HUES48 (cell line): Measurements from ENCODE around the gene TSPOAP1.

Experiments used
- H3K27ac ChIP-seq: one replicate; pipeline ENCODE4 v1.7.0; 2013; ENCODE audit warnings: low read depth, low read length, inconsistent platforms
- H3K27me3 ChIP-seq: 2 replicates; pipeline ENCODE4 v1.6.1; 2013; ENCODE audit warnings: mild to moderate bottlenecking, low read length; ENCODE audit not compliant: control insufficient read depth, insufficient read depth
- H3K36me3 ChIP-seq: 2 replicates; pipeline ENCODE4 v1.6.1; 2013; ENCODE audit warnings: low read length; ENCODE audit not compliant: control insufficient read depth, insufficient read depth
- H3K4me1 ChIP-seq: 2 replicates; pipeline ENCODE4 v1.6.1; 2013; ENCODE audit warnings: mild to moderate bottlenecking, low read length; ENCODE audit not compliant: control insufficient read depth, insufficient read depth
- H3K4me3 ChIP-seq: 2 replicates; pipeline ENCODE4 v1.5.1; 2013; ENCODE audit warnings: mild to moderate bottlenecking, low read depth, low read length
- H3K9ac ChIP-seq: 2 replicates; pipeline ENCODE4 v1.6.1; 2013; ENCODE audit warnings: mild to moderate bottlenecking, low read depth, low read length, moderate library complexity
- H3K9me3 ChIP-seq: 2 replicates; pipeline ENCODE4 v1.6.1; 2013; ENCODE audit warnings: low read length; ENCODE audit not compliant: control insufficient read depth, insufficient read depth

Gene TSPOAP1

GRCh38 chr17:58268326-58268725 is 60.3 kb downstream of the TSPOAP1 start:
- no peaks in the 10 kb centered on the region for H3K9me3 ChIP-seq
- no peak overlapping the region for H3K27ac ChIP-seq
- H3K36me3 ChIP-seq = no peaks in the 10 kb centered on the region
- no peaks in the 10 kb centered on the region; the same call in 1 of the 2 replicates for H3K27me3 ChIP-seq
- no peak overlapping the region for H3K4me3 ChIP-seq
- no peak overlapping the region for H3K9ac ChIP-seq
- H3K4me1 ChIP-seq = no peaks in the 10 kb centered on the region

- H3K9ac ChIP-seq = no peak overlapping the region
- no peaks in the 10 kb centered on the region for H3K9me3 ChIP-seq
- no peaks in the 10 kb centered on the region for H3K36me3 ChIP-seq
- H3K27ac ChIP-seq = no peak overlapping the region
- no peak overlapping the region for H3K4me3 ChIP-seq
- no peaks in the 10 kb centered on the region; the same call in 1 of the 2 replicates for H3K27me3 ChIP-seq
- no peaks in the 10 kb centered on the region for H3K4me1 ChIP-seq
Observed at GRCh38 chr17:58267347-58268324, 61.0 kb downstream of the TSPOAP1 start.

- H3K9me3 ChIP-seq = no peaks in the 10 kb centered on the region
- H3K27me3 ChIP-seq = peaks cover under 1% of the 10 kb centered on the region; the same call in 1 of the 2 replicates
- H3K4me1 ChIP-seq = no peaks in the 10 kb centered on the region
- H3K4me3 ChIP-seq = no peak overlapping the region
- H3K9ac ChIP-seq = no peak overlapping the region
- H3K36me3 ChIP-seq = no peaks in the 10 kb centered on the region
- no peak overlapping the region for H3K27ac ChIP-seq
Observed at GRCh38 chr17:58265902-58266875, 62.4 kb downstream of the TSPOAP1 start.

GRCh38 chr17:58265271-58265670 is 63.3 kb downstream of the TSPOAP1 start:
- Histone ChIP-seq H3K9me3 (no peaks in the 10 kb centered on the region), H3K4me3 (no peak overlapping the region), H3K4me1 (no peaks in the 10 kb centered on the region), H3K27ac (no peak overlapping the region), H3K27me3 (peaks cover 8% of the 10 kb centered on the region; the same call in 1 of the 2 replicates), H3K36me3 (no peaks in the 10 kb centered on the region), H3K9ac (no peak overlapping the region)

- Histone ChIP-seq H3K4me1 (no peaks in the 10 kb centered on the region), H3K9me3 (no peaks in the 10 kb centered on the region), H3K27me3 (peaks cover 10% of the 10 kb centered on the region; the same call in 1 of the 2 replicates), H3K36me3 (no peaks in the 10 kb centered on the region), H3K9ac (no peak overlapping the region), H3K4me3 (no peak overlapping the region), H3K27ac (no peak overlapping the region)
Observed at GRCh38 chr17:58264407-58265103, 64.0 kb downstream of the TSPOAP1 start.

- Histone ChIP-seq H3K27ac (no peak overlapping the region), H3K4me1 (no peaks in the 10 kb centered on the region), H3K27me3 (peaks cover 14% of the 10 kb centered on the region), H3K9me3 (no peaks in the 10 kb centered on the region), H3K36me3 (no peaks in the 10 kb centered on the region), H3K9ac (no peak overlapping the region), H3K4me3 (no peak overlapping the region)
Observed at GRCh38 chr17:58263773-58264172, 64.8 kb downstream of the TSPOAP1 start.

GRCh38 chr17:58262149-58262548 is 66.4 kb downstream of the TSPOAP1 start:
- no peak overlapping the region for H3K4me3 ChIP-seq
- H3K9me3 ChIP-seq = no peaks in the 10 kb centered on the region
- no peaks in the 10 kb centered on the region for H3K4me1 ChIP-seq
- no peak overlapping the region for H3K27ac ChIP-seq
- H3K36me3 ChIP-seq = no peaks in the 10 kb centered on the region
- H3K9ac ChIP-seq = no peak overlapping the region
- H3K27me3 ChIP-seq = peaks cover 18% of the 10 kb centered on the region

- Histone ChIP-seq H3K4me1 (no peaks in the 10 kb centered on the region), H3K9ac (no peak overlapping the region), H3K27ac (no peak overlapping the region), H3K9me3 (peaks cover 8% of the 10 kb centered on the region), H3K36me3 (no peaks in the 10 kb centered on the region), H3K4me3 (no peak overlapping the region), H3K27me3 (peaks cover 47% of the 10 kb centered on the region)
Observed at GRCh38 chr17:58254803-58255202, 73.8 kb downstream of the TSPOAP1 start.

- no peak overlapping the region for H3K9ac ChIP-seq
- no peak overlapping the region for H3K4me3 ChIP-seq
- no peaks in the 10 kb centered on the region for H3K4me1 ChIP-seq
- H3K27me3 ChIP-seq = peaks cover 56% of the 10 kb centered on the region
- peaks cover 8% of the 10 kb centered on the region for H3K9me3 ChIP-seq
- H3K36me3 ChIP-seq = no peaks in the 10 kb centered on the region
- no peak overlapping the region for H3K27ac ChIP-seq
Observed at GRCh38 chr17:58253082-58253481, 75.5 kb downstream of the TSPOAP1 start.

GRCh38 chr17:58252141-58252540 is 76.5 kb downstream of the TSPOAP1 start:
- H3K9me3 ChIP-seq = peaks cover 8% of the 10 kb centered on the region
- H3K9ac ChIP-seq = no peak overlapping the region
- no peaks in the 10 kb centered on the region for H3K4me1 ChIP-seq
- H3K36me3 ChIP-seq = no peaks in the 10 kb centered on the region
- H3K27ac ChIP-seq = no peak overlapping the region
- no peak overlapping the region for H3K4me3 ChIP-seq
- peaks cover 63% of the 10 kb centered on the region for H3K27me3 ChIP-seq
